ENCODE data around the gene ELOVL2.

DNA sequence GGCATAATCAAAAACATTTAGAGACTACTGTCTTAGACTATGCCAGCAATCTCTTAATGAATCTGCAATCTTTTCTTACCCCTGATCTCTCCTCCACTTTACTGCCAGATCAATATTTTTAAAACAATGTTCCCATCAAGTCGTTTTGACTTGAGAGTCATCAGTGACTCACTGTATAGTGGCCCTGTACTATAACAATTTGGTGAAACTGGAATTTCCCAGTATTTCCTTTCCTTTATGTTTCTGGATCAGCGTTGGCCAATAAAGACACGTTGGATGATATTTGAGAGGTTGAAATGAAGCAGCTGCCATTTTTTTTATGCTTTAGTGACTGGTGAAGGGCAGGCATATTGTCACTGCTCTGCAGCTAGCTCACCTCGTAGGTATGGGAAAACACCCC is 39.4 kb upstream of the ELOVL2 start:
- TF ChIP-seq, protein P1, sequence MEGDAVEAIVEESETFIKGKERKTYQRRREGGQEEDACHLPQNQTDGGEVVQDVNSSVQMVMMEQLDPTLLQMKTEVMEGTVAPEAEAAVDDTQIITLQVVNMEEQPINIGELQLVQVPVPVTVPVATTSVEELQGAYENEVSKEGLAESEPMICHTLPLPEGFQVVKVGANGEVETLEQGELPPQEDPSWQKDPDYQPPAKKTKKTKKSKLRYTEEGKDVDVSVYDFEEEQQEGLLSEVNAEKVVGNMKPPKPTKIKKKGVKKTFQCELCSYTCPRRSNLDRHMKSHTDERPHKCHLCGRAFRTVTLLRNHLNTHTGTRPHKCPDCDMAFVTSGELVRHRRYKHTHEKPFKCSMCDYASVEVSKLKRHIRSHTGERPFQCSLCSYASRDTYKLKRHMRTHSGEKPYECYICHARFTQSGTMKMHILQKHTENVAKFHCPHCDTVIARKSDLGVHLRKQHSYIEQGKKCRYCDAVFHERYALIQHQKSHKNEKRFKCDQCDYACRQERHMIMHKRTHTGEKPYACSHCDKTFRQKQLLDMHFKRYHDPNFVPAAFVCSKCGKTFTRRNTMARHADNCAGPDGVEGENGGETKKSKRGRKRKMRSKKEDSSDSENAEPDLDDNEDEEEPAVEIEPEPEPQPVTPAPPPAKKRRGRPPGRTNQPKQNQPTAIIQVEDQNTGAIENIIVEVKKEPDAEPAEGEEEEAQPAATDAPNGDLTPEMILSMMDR (conservative IDR thresholded peaks at IDR 0.05 in 1 of 2, IDR thresholded peaks at IDR 0.05 in 1 of 2; ENCODE audit: extremely low read depth in 1 of 2, insufficient read depth in 1 of 2, low read depth in 1 of 2, low read length in 2 of 2) = no peak
- TF ChIP-seq EZH2 (IDR thresholded peaks at IDR 0.05; ENCODE audit: borderline replicate concordance, low read length) = no peak

Measured in mammary epithelial cell (primary cell).